Subcutaneous adipose tissue (tissue), 4 donors: ENCODE results near the gene URB1. TPM values are rescaled to one million over a fixed set of nuclear protein-coding genes. Genes with fewer than 3 reads are reported as not detected.

Experiments
- CTCF ChIP-seq: fragments of 450-650 bp; IDR thresholded peaks from one replicate; pipeline ENCODE4 v1.5.1; 2016; ENCODE audit warnings: low read depth, mild to moderate bottlenecking, control low read depth, antibody characterized with exemption, moderate library complexity
- total RNA-seq, 4 donors: library from RNA; depleted of rRNA; stranded (reverse); fragments of >200 nt; gene quantifications; one replicate each; pipeline ENCODE4 v1.1.0, GENCODE V29; 2016

URB1 gene
- total RNA-seq, 4 donors from 2014 or later: 9.3 to 18.6 (median 14.2) TPM

GRCh38 chr21:32320726-32321125, 72.1 kb downstream of the URB1 start:
- TF ChIP-seq CTCF: no peak

GRCh38 chr21:32320059-32320458, 72.8 kb downstream of the URB1 start:
- no peak for TF ChIP-seq CTCF

GRCh38 chr21:32319012-32319411, 73.8 kb downstream of the URB1 start:
- no peak for TF ChIP-seq CTCF

GRCh38 chr21:32317726-32318125, 75.1 kb downstream of the URB1 start:
- TF ChIP-seq CTCF: no peak

GRCh38 chr21:32316361-32317215, 76.2 kb downstream of the URB1 start:
- no peak for TF ChIP-seq CTCF

GRCh38 chr21:32315511-32316281, 77.1 kb downstream of the URB1 start:
- TF ChIP-seq CTCF: no peak

- no peak for TF ChIP-seq CTCF
Measured at GRCh38 chr21:32314806-32315205, 78.0 kb downstream of the URB1 start.
